ENCODE data around the gene PCMT1.

- TF ChIP-seq POLR2A (IDR thresholded peaks at IDR 0.05; ENCODE audit: low read length) (peak; percentile 72), GATA1 (IDR thresholded peaks at IDR 0.05; ENCODE audit: low read depth, low read length) (no peak)
Observed at GRCh38 chr6:149746147-149746946, 3.2 kb upstream of the PCMT1 start, which contains the start of gene NUP43.
